Fibroblast of mammary gland (primary cell): Measurements from ENCODE around the gene LYPLA2.
"Not testable (repeated sequence)": the region's sequence is repeated elsewhere in the genome, so short reads cannot be mapped to it uniquely, and the experiment has no call there.

Experiments used
- DNase-seq: peaks from one replicate; pipeline ENCODE4 v3.0.0-alpha.2; 2010; ENCODE audit warnings: low read depth
- H3K4me3 ChIP-seq: 2 replicates; pipeline ENCODE4 v1.5.1; 2011; ENCODE audit warnings: low read depth, mild to moderate bottlenecking, low read length, moderate library complexity; ENCODE audit not compliant: control insufficient read depth
- CTCF ChIP-seq: conservative IDR thresholded peaks from 2 replicates; pipeline ENCODE4 v1.5.1; 2011; ENCODE audit warnings: low read depth, low read length, inconsistent platforms; ENCODE audit not compliant: control insufficient read depth, insufficient read depth

LYPLA2 gene

GRCh38 chr1:23777979-23778814 is 12.7 kb upstream of the LYPLA2 start, which contains the start of gene PITHD1:
Gene PITHD1 (plus strand): TSS chr1:23778418. CDS start chr1:23778516, 98 bp downstream.
- peak within 1 kb of the TSS; percentile 94 for H3K4me3 ChIP-seq
- TF ChIP-seq CTCF: no peak
- DNase-seq: peak; percentile 78

DNA sequence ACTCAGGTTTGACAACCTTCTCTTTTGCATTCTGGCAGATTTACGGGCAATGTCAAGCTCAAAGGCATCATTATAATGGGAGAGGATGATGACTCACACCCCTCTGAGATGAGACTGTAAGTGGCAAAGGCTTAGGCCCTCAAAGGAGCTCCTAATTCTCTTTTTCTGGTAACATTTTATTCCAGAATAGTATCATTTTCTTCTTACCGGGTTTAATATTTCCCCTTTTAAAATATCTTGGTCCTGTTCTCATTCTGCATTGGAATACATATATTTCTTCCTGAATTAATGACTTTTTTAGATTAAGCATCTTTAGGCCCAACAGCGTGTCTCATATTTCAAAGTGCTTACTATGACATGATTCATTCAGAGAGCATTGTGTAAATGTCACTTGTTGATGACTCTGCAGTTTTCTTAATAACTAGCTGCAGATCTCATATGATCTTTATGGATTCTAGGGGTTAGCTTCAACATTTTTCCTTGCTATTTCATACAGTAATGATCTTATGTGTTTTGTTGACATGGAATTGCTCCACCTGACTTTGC is 11.0 kb upstream of the LYPLA2 start:
- peak overlapping the region; percentile 89 for H3K4me3 ChIP-seq
- TF ChIP-seq CTCF: no peak
- peak; percentile 76 for DNase-seq

DNA sequence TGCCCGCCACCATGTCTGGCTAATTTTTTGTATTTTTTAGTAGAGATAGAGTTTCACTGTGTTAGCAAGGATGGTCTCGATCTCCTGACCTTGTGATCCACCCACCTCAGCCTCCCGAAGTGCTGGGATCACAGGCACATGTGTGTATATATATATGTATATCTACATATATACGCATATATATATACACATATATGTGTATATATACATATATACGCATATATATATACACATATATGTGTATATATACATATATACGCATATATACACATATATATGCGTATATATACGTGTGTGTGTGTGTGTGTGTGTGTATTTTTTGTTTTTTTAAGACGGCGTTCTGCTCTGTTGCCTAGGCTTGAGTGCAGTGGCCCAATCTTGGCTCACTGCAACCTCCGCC is 7.8 kb upstream of the LYPLA2 start:
- not testable (repeated sequence) for DNase-seq, H3K4me3 ChIP-seq

GRCh38 chr1:23784846-23785245 is 6.1 kb upstream of the LYPLA2 start:
- no peak overlapping the region for H3K4me3 ChIP-seq
- no peak for TF ChIP-seq CTCF
- no peak for DNase-seq

DNA sequence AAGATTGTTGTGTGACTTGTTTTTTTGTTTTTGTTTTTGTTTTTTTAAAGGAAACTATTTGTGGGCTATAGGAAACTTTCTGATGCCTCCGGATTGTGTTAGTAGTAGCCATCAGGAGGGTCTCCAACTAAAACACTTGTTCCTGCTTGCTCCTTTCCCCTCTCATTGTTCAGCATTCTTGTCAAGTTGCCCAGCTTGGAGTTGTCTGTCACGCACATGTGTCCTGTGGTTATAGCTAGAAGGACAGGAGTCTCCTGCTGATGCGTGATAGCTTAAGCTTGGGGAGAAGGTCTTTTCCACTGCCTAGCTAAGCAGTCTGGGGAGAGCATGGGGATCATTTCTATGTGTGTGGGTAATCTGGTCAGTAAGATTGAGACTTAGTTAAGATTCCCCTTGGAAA is 3.2 kb upstream of the LYPLA2 start:
- no peak for TF ChIP-seq CTCF
- H3K4me3 ChIP-seq: no peak overlapping the region
- no peak for DNase-seq

DNA sequence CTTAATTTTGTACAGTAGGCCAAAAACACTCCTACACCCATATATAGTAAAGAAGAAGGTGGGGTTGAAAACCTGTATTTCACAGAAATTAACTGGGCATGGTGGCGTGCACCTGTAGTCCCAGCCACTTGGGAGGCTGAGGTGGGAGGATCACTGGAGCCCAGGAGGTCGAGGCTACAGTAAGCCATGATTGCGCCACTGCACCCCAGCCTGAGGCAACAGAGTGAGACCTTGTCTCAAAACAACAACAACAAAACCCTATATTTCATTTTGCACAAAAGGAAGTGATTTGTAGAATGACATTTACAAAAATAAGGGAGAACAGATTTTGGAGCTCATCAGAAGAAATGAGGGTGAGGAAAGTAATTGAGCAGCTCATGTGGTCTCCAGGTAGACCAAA is 2.2 kb upstream of the LYPLA2 start:
- no peak overlapping the region for H3K4me3 ChIP-seq
- no peak for TF ChIP-seq CTCF
- no peak for DNase-seq

- no peak for TF ChIP-seq CTCF
- peak overlapping the region; percentile 90 for H3K4me3 ChIP-seq
- DNase-seq: no peak
Observed at GRCh38 chr1:23791516-23792047, 637 bp downstream of the LYPLA2 start.
